ENCODE measurements around the gene MAP3K15.

DNA sequence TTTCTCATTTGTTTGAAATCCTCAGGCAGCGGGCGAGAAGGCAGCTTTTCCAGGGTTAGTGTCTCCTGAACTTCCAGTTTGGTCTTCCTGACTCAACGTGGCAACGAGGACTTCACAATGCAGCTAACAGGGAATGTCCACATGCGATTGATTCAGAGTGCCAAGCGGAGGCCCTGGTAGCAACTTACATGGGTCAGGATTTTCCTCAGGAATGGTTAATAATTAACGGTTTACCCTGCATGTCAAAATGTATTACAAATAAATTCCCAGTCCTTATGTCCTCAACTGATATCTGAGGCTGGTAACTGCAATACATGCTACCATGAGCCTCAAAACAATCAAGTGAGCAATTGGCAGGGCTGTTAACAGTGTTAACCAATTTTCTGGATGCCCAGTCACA lies 67.2 kb downstream of the MAP3K15 start:
- TF ChIP-seq, protein P1, sequence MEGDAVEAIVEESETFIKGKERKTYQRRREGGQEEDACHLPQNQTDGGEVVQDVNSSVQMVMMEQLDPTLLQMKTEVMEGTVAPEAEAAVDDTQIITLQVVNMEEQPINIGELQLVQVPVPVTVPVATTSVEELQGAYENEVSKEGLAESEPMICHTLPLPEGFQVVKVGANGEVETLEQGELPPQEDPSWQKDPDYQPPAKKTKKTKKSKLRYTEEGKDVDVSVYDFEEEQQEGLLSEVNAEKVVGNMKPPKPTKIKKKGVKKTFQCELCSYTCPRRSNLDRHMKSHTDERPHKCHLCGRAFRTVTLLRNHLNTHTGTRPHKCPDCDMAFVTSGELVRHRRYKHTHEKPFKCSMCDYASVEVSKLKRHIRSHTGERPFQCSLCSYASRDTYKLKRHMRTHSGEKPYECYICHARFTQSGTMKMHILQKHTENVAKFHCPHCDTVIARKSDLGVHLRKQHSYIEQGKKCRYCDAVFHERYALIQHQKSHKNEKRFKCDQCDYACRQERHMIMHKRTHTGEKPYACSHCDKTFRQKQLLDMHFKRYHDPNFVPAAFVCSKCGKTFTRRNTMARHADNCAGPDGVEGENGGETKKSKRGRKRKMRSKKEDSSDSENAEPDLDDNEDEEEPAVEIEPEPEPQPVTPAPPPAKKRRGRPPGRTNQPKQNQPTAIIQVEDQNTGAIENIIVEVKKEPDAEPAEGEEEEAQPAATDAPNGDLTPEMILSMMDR (conservative IDR thresholded peaks at IDR 0.05): no peak
- no peak for TF ChIP-seq EZH2 (IDR thresholded peaks at IDR 0.05; ENCODE audit: low read depth)

All from PC-9 (cell line).